CD4-positive, alpha-beta T cell treated with Interleukin-4 for 1 hour (primary cell): ENCODE results near the gene JAK3.

Experiments used
- DNase-seq, 2 donors: peaks; one replicate each; pipeline ENCODE4 v3.0.0-alpha.2; 2020 to 2022

JAK3 gene

GRCh38 chr19:17837972-17838371, 9.8 kb downstream of the JAK3 start:
- no peak for DNase-seq

- DNase-seq = no peak
Observed at GRCh38 chr19:17836530-17836929, 11.3 kb downstream of the JAK3 start.

GRCh38 chr19:17835182-17836006, 12.4 kb downstream of the JAK3 start:
- DNase-seq = no peak

GRCh38 chr19:17834350-17835181, 13.2 kb downstream of the JAK3 start:
- DNase-seq = peak in 1 of 2 donors; percentile 3

- no peak for DNase-seq
Observed at GRCh38 chr19:17832443-17833208, 15.2 kb downstream of the JAK3 start.

GRCh38 chr19:17831419-17831888, 16.3 kb downstream of the JAK3 start:
- DNase-seq = no peak

- DNase-seq = peak; percentile 51 to 56
Observed at GRCh38 chr19:17830567-17831418, 17.0 kb downstream of the JAK3 start.

- no peak for DNase-seq
Observed at GRCh38 chr19:17829855-17830566, 17.8 kb downstream of the JAK3 start.

GRCh38 chr19:17826508-17827056, 21.2 kb downstream of the JAK3 start:
- DNase-seq = no peak

- no peak for DNase-seq
Observed at GRCh38 chr19:17824339-17824738, 23.4 kb downstream of the JAK3 start.

GRCh38 chr19:17821190-17821589, 26.6 kb downstream of the JAK3 start, which contains the start of gene INSL3:
TSS of gene INSL3 (minus strand) at chr19:17821519. CDS start at chr19:17821506, 13 bp downstream.
- no peak for DNase-seq

- DNase-seq = no peak
Observed at GRCh38 chr19:17817668-17818363, 30.0 kb downstream of the JAK3 start.

GRCh38 chr19:17812099-17812498, 35.7 kb downstream of the JAK3 start:
- DNase-seq = no peak

GRCh38 chr19:17811681-17812080, 36.1 kb downstream of the JAK3 start:
- DNase-seq = no peak

- no peak for DNase-seq
Observed at GRCh38 chr19:17811103-17811502, 36.7 kb downstream of the JAK3 start.

GRCh38 chr19:17807731-17808316, 40.0 kb downstream of the JAK3 start:
- no peak for DNase-seq

GRCh38 chr19:17806945-17807344, 40.8 kb downstream of the JAK3 start:
- DNase-seq = no peak

- no peak for DNase-seq
Observed at GRCh38 chr19:17805427-17805826, 42.4 kb downstream of the JAK3 start.

- peak; percentile 49 to 54 for DNase-seq
Observed at GRCh38 chr19:17803264-17803896, 44.4 kb downstream of the JAK3 start.
